ENCODE results near the gene LRCOL1. TPM values are rescaled to one million over a fixed set of nuclear protein-coding genes. Genes with fewer than 3 reads are reported as not detected.

The LRCOL1 gene
- total and polyA plus RNA-seq, 3 donors from 2014 or later = 0.81 to 1.6 TPM; not detected in 1

DNA sequence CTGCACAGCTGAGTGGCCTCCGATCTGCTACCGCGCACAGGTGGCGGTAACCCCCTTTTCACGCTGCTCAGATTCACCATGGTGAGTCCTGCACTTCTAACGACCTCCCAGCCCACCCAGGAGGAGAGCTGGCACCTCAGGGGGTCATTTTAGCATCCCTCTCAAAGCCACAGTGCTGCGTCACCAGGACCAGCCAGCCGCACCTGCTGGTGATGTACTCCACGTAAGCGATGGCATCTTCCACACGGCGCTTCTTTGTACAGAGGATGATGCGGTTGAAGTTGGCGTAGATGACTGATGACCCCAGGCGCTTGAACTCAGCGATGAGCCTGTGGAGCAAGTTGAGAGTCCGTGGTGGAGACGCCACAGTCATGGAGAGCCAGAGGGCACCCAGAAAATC, 27.4 kb upstream of the LRCOL1 start:
- TF ChIP-seq, protein P1, sequence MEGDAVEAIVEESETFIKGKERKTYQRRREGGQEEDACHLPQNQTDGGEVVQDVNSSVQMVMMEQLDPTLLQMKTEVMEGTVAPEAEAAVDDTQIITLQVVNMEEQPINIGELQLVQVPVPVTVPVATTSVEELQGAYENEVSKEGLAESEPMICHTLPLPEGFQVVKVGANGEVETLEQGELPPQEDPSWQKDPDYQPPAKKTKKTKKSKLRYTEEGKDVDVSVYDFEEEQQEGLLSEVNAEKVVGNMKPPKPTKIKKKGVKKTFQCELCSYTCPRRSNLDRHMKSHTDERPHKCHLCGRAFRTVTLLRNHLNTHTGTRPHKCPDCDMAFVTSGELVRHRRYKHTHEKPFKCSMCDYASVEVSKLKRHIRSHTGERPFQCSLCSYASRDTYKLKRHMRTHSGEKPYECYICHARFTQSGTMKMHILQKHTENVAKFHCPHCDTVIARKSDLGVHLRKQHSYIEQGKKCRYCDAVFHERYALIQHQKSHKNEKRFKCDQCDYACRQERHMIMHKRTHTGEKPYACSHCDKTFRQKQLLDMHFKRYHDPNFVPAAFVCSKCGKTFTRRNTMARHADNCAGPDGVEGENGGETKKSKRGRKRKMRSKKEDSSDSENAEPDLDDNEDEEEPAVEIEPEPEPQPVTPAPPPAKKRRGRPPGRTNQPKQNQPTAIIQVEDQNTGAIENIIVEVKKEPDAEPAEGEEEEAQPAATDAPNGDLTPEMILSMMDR (IDR thresholded peaks at IDR 0.05) = no peak
- TF ChIP-seq POLR2A (IDR thresholded peaks at IDR 0.05) = no peak
- no peaks in the 10 kb centered on the region for H3K36me3 ChIP-seq (ENCODE audit: low read depth, missing control alignments)
- no peak for DNase-seq
- WGBS, 2 donors = 88 to 93% methylated on average over 17 to 18 of the region's 18 CpGs
- no peaks in the 10 kb centered on the region for H3K9me3 ChIP-seq
- intact Hi-C loops (cut with DNase I; ENCODE audit: low total_unique reads) = no loop called here
- H3K27me3 ChIP-seq = no peaks in the 10 kb centered on the region
- H3K27ac ChIP-seq = no peak overlapping the region
- H3K4me1 ChIP-seq = no peaks in the 10 kb centered on the region
- H3K4me3 ChIP-seq = no peak overlapping the region

DNA sequence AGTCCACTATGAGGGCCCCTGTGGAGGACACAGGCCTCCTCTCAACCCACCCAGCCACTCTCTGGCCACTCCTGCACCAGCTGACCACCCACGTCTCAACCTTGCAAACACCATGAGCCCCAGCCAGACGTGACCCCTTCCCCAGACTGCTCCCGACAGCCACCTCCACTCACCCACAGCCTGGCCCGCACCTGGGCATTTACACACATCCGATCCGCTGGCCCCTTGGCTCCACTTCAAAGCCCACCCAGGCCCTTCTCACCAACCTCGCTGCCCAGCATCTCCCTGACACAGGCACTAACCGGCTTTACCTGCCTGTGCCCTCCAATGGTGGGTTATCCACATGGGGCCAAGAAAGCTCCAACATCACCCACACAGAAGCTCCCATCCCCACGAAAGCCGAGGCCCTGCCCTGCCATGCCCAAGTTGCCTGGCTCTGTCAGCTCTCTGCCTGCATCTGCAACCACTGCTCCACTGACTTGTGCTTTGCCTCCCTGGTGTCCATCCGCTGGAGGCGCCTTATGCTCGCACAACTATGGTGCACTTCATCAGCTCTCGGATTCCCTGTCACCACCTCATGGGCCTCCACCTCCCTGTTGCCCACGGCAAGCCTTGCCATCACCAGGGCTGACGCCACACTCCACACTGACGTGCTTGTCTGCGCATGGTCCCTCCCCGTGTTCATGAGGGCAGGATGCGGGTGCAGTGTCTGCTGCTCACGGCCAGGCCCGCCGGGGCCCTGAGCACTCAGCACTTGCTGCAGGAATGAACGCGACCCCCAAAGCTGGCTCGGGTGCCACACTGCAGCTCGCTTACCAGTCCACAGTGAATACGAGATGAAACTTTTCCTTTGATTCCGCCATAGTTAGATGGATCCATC, 24.9 kb upstream of the LRCOL1 start:
- intact Hi-C loops (cut with DNase I; ENCODE audit: low total_unique reads) = no loop called here
- no peak overlapping the region for H3K27ac ChIP-seq
- WGBS, 2 donors = 89 to 90% methylated on average over 27 to 29 of the region's 29 CpGs
- no peak for TF ChIP-seq POLR2A (IDR thresholded peaks at IDR 0.05)
- TF ChIP-seq, protein P1 (IDR thresholded peaks at IDR 0.05) = no peak
- H3K27me3 ChIP-seq = no peaks in the 10 kb centered on the region
- no peak for DNase-seq
- H3K9me3 ChIP-seq = no peaks in the 10 kb centered on the region
- H3K4me3 ChIP-seq = no peak overlapping the region
- no peaks in the 10 kb centered on the region for H3K4me1 ChIP-seq
- no peaks in the 10 kb centered on the region for H3K36me3 ChIP-seq (ENCODE audit: low read depth, missing control alignments)

DNA sequence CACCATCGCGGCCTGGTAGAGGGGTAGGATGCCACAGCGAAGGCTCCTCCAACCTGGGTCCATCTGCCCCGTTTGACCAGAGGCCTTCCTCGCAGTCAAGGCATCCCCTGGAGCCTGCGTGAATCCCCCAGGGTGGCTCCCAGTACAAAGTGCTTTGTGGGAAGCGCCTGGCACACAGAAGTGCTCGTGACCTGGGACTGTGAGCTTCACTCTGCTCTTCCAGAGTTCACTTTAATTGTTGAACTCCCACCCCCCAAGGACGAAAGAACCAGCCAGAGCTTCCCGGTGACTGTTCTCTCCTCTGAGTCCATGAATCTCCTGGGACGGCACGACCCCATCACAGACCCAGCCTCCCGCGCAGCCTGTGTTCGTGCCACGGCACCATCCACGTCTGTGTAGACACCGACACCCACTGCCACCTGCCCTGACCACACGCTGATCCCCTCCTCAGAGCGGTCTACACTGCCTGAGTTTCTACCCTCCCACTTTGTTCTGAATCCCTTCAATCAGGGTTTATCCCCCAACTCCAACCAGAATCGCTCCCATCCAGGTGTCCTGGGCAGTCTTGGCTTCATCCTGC, 24.1 kb upstream of the LRCOL1 start:
- no peaks in the 10 kb centered on the region for H3K36me3 ChIP-seq (ENCODE audit: low read depth, missing control alignments)
- intact Hi-C loops (cut with DNase I; ENCODE audit: low total_unique reads) = no loop called here

DNA sequence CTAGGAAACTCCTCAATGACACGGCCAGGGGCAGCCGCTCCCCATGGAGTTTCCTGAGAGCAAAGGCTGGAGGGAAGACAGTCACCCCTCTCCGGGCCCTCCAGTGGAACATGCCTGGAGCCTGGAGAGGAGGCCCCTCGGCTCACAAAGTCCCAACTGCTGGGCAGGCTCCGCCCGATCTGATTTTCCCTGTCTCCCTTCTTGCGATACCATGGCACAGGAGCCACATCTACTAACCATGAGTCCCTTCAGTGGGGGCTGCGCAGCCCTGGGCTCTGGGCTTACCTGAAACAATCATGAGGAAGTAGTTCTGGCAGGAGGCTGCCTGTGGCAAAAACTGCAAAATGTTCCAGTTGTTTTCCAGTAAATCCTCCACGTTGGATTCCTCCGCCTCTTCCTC, 23.5 kb upstream of the LRCOL1 start:
- intact Hi-C loops (cut with DNase I; ENCODE audit: low total_unique reads) = no loop called here
- H3K4me3 ChIP-seq = no peak overlapping the region
- no peaks in the 10 kb centered on the region for H3K9me3 ChIP-seq
- no peak overlapping the region for H3K27ac ChIP-seq
- no peaks in the 10 kb centered on the region for H3K36me3 ChIP-seq (ENCODE audit: low read depth, missing control alignments)
- no peaks in the 10 kb centered on the region for H3K27me3 ChIP-seq
- TF ChIP-seq POLR2A (IDR thresholded peaks at IDR 0.05) = no peak
- TF ChIP-seq, protein P1 (IDR thresholded peaks at IDR 0.05) = no peak
- DNase-seq = no peak
- no peaks in the 10 kb centered on the region for H3K4me1 ChIP-seq
- 87 to 91% methylated on average over 6 to 10 of the region's 10 CpGs for WGBS, 2 donors

More for the DNA sequence above, 24.1 kb upstream of the LRCOL1 start:
- Histone ChIP-seq H3K9me3 (no peaks in the 10 kb centered on the region), H3K27ac (no peak overlapping the region), H3K4me1 (no peaks in the 10 kb centered on the region), H3K27me3 (no peaks in the 10 kb centered on the region), H3K4me3 (no peak overlapping the region)
- no peak for DNase-seq
- 95 to 98% methylated on average over 21 of the region's 21 CpGs for WGBS, 2 donors
- TF ChIP-seq, protein P1 (IDR thresholded peaks at IDR 0.05) = no peak
- no peak for TF ChIP-seq POLR2A (IDR thresholded peaks at IDR 0.05)
